Measurements from ENCODE around the gene MYLK2.

The MYLK2 gene

DNA sequence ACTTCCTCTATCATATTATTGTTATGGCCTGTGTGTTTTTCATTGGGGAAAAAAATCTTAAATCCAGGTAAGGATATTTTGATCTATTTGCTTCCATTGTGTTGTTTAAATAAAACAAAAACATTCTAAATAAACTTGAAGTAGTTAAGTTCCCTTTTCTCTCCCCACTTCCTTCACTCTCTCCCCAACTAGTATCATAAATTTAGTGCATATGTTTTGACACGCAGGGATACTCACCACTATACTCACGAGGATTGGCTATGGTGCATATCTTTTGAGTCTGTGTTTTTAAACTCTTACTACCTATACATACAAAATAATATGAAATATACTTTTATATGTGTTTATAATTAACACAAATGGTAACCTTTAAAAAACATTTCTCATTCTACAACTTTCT, 56.5 kb downstream of the MYLK2 start:
- no peak for DNase-seq (ENCODE audit: low read depth)

DNA sequence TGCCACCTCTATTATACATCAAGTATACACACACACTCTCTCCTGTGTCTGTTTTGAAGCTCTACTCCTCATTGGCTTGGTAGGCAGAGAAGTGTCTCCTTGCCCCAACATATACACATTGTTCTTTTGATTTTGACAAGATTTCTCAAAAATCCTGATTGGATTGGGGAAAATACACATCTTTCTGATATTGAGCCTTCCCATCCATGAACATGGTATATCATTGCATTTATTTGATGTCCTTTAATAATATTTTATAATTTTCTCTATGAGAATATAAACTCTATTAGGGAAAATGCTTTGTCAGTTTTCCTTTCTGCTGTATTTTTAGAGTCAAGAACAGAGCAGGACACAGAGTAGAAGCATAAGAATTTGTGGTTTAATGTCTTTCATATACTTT, 58.5 kb downstream of the MYLK2 start:
- no peak for DNase-seq (ENCODE audit: low read depth)

DNA sequence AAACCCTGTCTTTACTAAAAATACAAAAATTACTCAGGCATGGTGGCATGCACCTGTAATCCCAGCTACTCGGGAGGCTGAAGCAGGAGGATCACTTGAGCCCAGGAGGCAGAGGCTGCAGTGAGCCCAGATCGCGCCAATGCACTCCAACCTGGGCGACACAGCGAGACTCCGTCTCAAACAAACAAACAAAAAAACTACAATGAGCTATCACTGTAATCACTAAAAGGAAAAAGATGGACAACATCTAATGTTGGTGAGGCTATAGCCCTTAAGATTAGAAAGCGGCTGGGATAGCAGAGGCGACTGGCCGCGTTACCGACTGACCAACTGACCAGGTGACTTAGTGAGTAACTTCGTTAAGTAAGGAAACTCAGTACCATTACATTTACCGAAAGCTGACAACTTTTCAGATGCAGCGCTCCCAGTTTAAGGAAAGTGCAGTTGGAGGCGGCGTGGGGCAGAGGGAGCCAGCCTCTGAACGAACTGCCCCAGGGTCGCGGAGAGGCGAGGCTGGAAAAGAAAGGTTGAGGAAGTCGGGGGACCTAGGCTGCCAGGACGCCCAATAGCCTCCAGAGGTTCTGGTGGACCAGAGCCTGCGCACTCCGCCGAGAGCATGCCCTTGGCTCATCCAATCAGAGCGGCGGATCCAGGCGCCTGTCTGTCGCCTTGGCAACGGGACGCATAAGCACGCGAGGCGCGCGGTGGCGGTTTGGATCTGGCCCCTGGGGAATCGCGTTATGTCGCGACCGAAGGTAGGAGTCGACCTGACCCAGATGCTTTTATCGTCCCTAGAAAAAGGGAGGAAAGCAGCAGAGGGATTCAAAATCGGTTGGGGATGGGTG, 60.2 kb downstream of the MYLK2 start:
- peak; percentile 70 for DNase-seq (ENCODE audit: low read depth)

DNA sequence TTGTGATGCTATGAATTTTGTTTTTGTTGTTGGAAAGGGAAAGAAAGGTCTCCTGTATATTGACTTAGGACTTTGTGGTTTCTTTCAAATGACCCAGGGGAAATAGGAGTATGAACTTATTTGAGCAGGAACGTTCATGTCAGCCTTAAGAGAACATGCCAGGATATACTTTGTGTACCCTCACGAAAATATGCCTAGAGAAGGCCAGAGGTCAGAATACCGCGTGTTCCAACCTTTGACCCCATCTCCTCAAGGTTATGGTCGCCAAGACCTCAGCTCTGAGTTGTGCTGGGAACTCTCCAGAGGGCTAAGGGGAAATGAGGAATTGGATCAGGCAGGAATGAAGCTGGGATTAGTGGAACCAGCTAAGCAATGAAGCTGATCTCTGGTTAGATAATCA, 62.8 kb downstream of the MYLK2 start:
- no peak for DNase-seq (ENCODE audit: low read depth)

DNA sequence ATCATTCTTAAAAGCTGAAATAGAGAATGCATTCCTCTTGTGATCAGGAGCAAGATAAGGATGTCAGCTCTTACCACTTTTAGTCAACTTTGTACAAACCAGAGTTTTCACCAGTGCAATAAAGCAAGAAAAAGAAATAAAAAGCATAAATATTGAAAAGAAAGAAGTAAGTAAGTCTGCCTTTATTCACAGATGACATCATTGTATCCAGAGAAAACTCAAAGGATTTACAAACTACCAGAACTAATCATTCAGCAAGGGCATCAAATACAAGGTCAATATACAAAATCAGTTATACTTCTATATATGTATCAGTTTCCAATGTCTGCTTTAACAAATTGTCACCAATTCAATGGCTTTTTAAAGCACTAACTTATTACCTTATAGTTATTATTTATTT, 64.7 kb downstream of the MYLK2 start:
- no peak for DNase-seq (ENCODE audit: low read depth)
